HL-60/S4 treated with phorbol 12-myristate 13-acetate at 8.2 ng/mL for 4 days and 3 days (cell line): Measurements from ENCODE around the gene LCOR.

ENCODE experiments used
- in situ Hi-C: fragments of 300-500 bp; cut with MboI; formaldehyde crosslinking; loops from 2 replicates; pipeline ENCODE4 v1.15.0; 2022; ENCODE audit warnings: low sequenced_read_pairs

The LCOR gene

GRCh38 chr10:97003804-97004201 lies 171.7 kb downstream of the LCOR start:
- in situ Hi-C loops = no loop called here

- in situ Hi-C loops = no loop called here
These were observed 172.5 kb downstream of the LCOR start for GRCh38 chr10:97004591-97004990.

GRCh38 chr10:97005349-97005748 lies 173.3 kb downstream of the LCOR start:
- in situ Hi-C loops = no loop called here

- in situ Hi-C loops = no loop called here
These were observed 174.3 kb downstream of the LCOR start for GRCh38 chr10:97006364-97006763.

- in situ Hi-C loops = no loop called here
These were observed 175.3 kb downstream of the LCOR start for GRCh38 chr10:97007417-97007816.

- in situ Hi-C loops = no loop called here
These were observed 178.7 kb downstream of the LCOR start for GRCh38 chr10:97010695-97011206.

GRCh38 chr10:97011397-97011796 lies 179.3 kb downstream of the LCOR start:
- in situ Hi-C loops = no loop called here

GRCh38 chr10:97012470-97012869 lies 180.4 kb downstream of the LCOR start:
- in situ Hi-C loops = no loop called here

GRCh38 chr10:97013568-97013967 lies 181.5 kb downstream of the LCOR start:
- in situ Hi-C loops = no loop called here

- in situ Hi-C loops = no loop called here
These were observed 181.9 kb downstream of the LCOR start for GRCh38 chr10:97013983-97014382.

- in situ Hi-C loops = no loop called here
These were observed 183.1 kb downstream of the LCOR start for GRCh38 chr10:97015240-97015639.

GRCh38 chr10:97016728-97017473 lies 184.8 kb downstream of the LCOR start:
- in situ Hi-C loops = no loop called here

GRCh38 chr10:97017474-97017903 lies 185.4 kb downstream of the LCOR start:
- in situ Hi-C loops = no loop called here

GRCh38 chr10:97018251-97019212 lies 186.4 kb downstream of the LCOR start:
- in situ Hi-C loops = no loop called here

GRCh38 chr10:97019213-97019844 lies 187.2 kb downstream of the LCOR start:
- in situ Hi-C loops = no loop called here

GRCh38 chr10:97020452-97021400 lies 188.6 kb downstream of the LCOR start:
- in situ Hi-C loops = no loop called here

GRCh38 chr10:97022616-97023015 lies 190.5 kb downstream of the LCOR start:
- in situ Hi-C loops = no loop called here

GRCh38 chr10:97023401-97024167 lies 191.5 kb downstream of the LCOR start:
- in situ Hi-C loops = no loop called here
